Liver (tissue), 9 donors: ENCODE results near the gene CCDC83. TPM values are rescaled to one million over a fixed set of nuclear protein-coding genes. Genes with fewer than 3 reads are reported as not detected.

Source experiments
- DNase-seq: peaks from one replicate; pipeline ENCODE4 v3.0.0-alpha.2; 2017; ENCODE audit warnings: low spot score
- H3K27ac ChIP-seq, 2 donors: one replicate each; pipeline ENCODE4 v1.7.0; 2013; ENCODE audit warnings: inconsistent platforms in 2 of 2, low read length in 2 of 2, control low read depth in 1 of 2, low read depth in 1 of 2, mild to moderate bottlenecking in 1 of 2
- H3K27me3 ChIP-seq, 4 donors: one replicate each; pipeline versions ENCODE4 v1.6.1 to v1.7.0; 2013; ENCODE audit warnings: low read length in 3 of 4, inconsistent platforms in 1 of 4, mild to moderate bottlenecking in 1 of 4, moderate library complexity in 1 of 4; ENCODE audit not compliant: control insufficient read depth in 4 of 4, insufficient read depth in 4 of 4
- H3K36me3 ChIP-seq, 4 donors: one replicate each; pipeline versions ENCODE4 v1.6.1 to v1.7.0; 2013; ENCODE audit warnings: low read length in 3 of 4, mild to moderate bottlenecking in 3 of 4, low read depth in 1 of 4, moderate library complexity in 1 of 4; ENCODE audit not compliant: control insufficient read depth in 4 of 4, insufficient read depth in 3 of 4
- H3K4me1 ChIP-seq, 4 donors: one replicate each; pipeline versions ENCODE4 v1.6.1 to v1.7.0; 2013; ENCODE audit warnings: low read length in 3 of 4, mild to moderate bottlenecking in 3 of 4, moderate library complexity in 1 of 4; ENCODE audit not compliant: control insufficient read depth in 4 of 4, insufficient read depth in 4 of 4
- H3K4me3 ChIP-seq, 3 donors: one replicate each; pipeline versions ENCODE4 v1.6.1 to v1.7.0; 2013; ENCODE audit warnings: low read length in 3 of 3, control low read depth in 1 of 3, low read depth in 1 of 3, mild to moderate bottlenecking in 1 of 3
- H3K9ac ChIP-seq, 2 donors: one replicate each; pipeline ENCODE4 v1.7.0; 2013; ENCODE audit warnings: low read length in 2 of 2, mild to moderate bottlenecking in 2 of 2, moderate library complexity in 2 of 2, control low read depth in 1 of 2, low read depth in 1 of 2
- H3K9me3 ChIP-seq, 4 donors: one replicate each; pipeline versions ENCODE4 v1.6.1 to v1.7.0; 2013; ENCODE audit warnings: low read length in 3 of 4; ENCODE audit not compliant: control insufficient read depth in 4 of 4
- EGR1 ChIP-seq, 2 donors: IDR thresholded peaks; 2 replicates each; pipeline ENCODE4 v1.6.1; 2016 to 2018; ENCODE audit warnings: antibody characterized with exemption in 2 of 2, low read depth in 2 of 2
- FOXA2 ChIP-seq: IDR thresholded peaks from 2 replicates; pipeline ENCODE4 v1.6.1; 2016; ENCODE audit warnings: antibody characterized with exemption
- GABPA ChIP-seq, 2 donors: IDR thresholded peaks in 1 of 2; conservative IDR thresholded peaks in 1 of 2; 2 replicates each; pipeline ENCODE4 v1.6.1; 2016; ENCODE audit warnings: antibody characterized with exemption in 2 of 2, mild to moderate bottlenecking in 1 of 2, moderate library complexity in 1 of 2
- JUND ChIP-seq, 2 donors: IDR thresholded peaks; 2 replicates each; pipeline ENCODE4 v1.6.1; 2016; ENCODE audit warnings: antibody characterized with exemption in 2 of 2
- MAX ChIP-seq: IDR thresholded peaks from 2 replicates; pipeline ENCODE4 v1.6.1; 2016; ENCODE audit warnings: antibody characterized with exemption
- NR2F2 ChIP-seq: IDR thresholded peaks from 2 replicates; pipeline ENCODE4 v1.6.1; 2016; ENCODE audit warnings: antibody characterized with exemption
- REST ChIP-seq: IDR thresholded peaks from 2 replicates; pipeline ENCODE4 v1.6.1; 2016; ENCODE audit warnings: antibody characterized with exemption, mild to moderate bottlenecking
- RXRA ChIP-seq, 2 donors: IDR thresholded peaks; 2 replicates each; pipeline ENCODE4 v1.6.1; 2017 to 2018; ENCODE audit warnings: antibody characterized with exemption in 2 of 2, mild to moderate bottlenecking in 1 of 2
- SP1 ChIP-seq: IDR thresholded peaks from 2 replicates; pipeline ENCODE4 v1.6.1; 2018; ENCODE audit warnings: antibody characterized with exemption, mild to moderate bottlenecking
- YY1 ChIP-seq: IDR thresholded peaks from 2 replicates; pipeline ENCODE4 v1.6.1; 2016; ENCODE audit warnings: antibody characterized with exemption, mild to moderate bottlenecking
- polyA plus RNA-seq, 2 donors: library from polyadenylated mRNA; stranded (reverse) in 1 of 2; unstranded in 1 of 2; fragments of 200-250 nt in 1 of 2; fragments of >200 nt in 1 of 2; fragmentation: Nextera tagmentation in 1 of 2; extraction: Ambion mirVana in 1 of 2; gene quantifications; one replicate each; pipeline versions ENCODE4 v1.2.1 to v1.2.3, GENCODE V29; 2013 to 2015
- total RNA-seq, 2 donors: library from RNA; depleted of rRNA; stranded (reverse); fragments of >200 nt; gene quantifications; one replicate each; pipeline ENCODE4 v1.2.3, GENCODE V29; 2014
- TF ChIP-seq, protein P1 (sequence below): fragments of 150-350 bp; IDR thresholded peaks from 2 replicates; pipeline ENCODE4 v1.5.1; 2017; ENCODE audit warnings: improper control_type of control experiment, low read depth, low read length; ENCODE audit not compliant: missing input control
- TF ChIP-seq, protein P2 (sequence below): IDR thresholded peaks from 2 replicates; pipeline ENCODE4 v1.6.1; 2016; ENCODE audit warnings: antibody characterized with exemption
- donor health status: healthy.
- donor health status: healthy.
- donor health status: healthy.
- donor health status: healthy.
- donor health status: healthy.

The CCDC83 gene
- total and polyA plus RNA-seq, 4 donors, result not detected

DNA sequence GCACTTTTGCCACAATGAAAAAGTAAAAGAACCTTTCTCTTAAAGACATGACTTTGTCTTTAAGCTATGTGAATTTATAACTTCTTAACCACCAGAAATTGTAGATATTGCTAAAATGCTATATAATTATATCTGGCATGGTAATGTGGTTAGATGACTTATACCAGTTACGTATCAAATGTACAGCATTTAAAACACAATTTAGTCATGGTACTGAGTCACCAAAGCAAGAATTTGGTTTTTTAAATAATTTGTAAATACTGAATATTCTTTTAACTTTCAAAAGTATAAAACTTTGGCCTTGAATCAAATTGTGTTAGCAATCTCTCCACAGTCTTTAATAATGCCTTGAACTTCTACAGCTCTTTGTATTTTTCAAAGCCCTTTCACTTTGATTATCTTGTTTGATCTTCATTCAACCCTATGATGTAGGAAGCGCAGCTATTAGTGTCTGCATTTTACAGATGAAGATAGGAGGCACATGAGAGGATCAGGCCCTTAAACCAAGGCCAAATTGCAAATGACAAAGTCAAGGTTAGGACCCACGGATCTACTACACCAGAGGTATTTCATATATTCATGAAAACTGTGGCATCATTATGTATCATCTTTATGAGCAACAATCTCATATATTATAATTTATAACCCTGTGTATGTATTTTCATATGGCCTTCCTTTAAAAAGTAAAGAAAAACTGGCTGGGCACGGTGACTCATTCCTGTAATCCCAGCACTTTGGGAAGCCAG, 39.8 kb upstream of the CCDC83 start (continued):
- TF ChIP-seq, protein P1, sequence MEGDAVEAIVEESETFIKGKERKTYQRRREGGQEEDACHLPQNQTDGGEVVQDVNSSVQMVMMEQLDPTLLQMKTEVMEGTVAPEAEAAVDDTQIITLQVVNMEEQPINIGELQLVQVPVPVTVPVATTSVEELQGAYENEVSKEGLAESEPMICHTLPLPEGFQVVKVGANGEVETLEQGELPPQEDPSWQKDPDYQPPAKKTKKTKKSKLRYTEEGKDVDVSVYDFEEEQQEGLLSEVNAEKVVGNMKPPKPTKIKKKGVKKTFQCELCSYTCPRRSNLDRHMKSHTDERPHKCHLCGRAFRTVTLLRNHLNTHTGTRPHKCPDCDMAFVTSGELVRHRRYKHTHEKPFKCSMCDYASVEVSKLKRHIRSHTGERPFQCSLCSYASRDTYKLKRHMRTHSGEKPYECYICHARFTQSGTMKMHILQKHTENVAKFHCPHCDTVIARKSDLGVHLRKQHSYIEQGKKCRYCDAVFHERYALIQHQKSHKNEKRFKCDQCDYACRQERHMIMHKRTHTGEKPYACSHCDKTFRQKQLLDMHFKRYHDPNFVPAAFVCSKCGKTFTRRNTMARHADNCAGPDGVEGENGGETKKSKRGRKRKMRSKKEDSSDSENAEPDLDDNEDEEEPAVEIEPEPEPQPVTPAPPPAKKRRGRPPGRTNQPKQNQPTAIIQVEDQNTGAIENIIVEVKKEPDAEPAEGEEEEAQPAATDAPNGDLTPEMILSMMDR, result no peak
- TF ChIP-seq EGR1 (IDR thresholded peaks at IDR 0.05; ENCODE audit: low read depth in 2 of 2) (no peak), JUND (IDR thresholded peaks at IDR 0.05) (no peak)

- no peak overlapping the region for H3K4me3 ChIP-seq
- H3K36me3 ChIP-seq, result no peaks in the 10 kb centered on the region
- DNase-seq, result no peak
- no peak overlapping the region for H3K27ac ChIP-seq
- no peak overlapping the region for H3K9ac ChIP-seq
- H3K9me3 ChIP-seq, result no peaks in the 10 kb centered on the region
- TF ChIP-seq GABPA (IDR thresholded peaks at IDR 0.05 in 1 of 2, conservative IDR thresholded peaks at IDR 0.05 in 1 of 2), result no peak
- no peak for TF ChIP-seq JUND (IDR thresholded peaks at IDR 0.05)
- TF ChIP-seq NR2F2, result no peak
- TF ChIP-seq, protein P1, result no peak
- TF ChIP-seq, protein P2, sequence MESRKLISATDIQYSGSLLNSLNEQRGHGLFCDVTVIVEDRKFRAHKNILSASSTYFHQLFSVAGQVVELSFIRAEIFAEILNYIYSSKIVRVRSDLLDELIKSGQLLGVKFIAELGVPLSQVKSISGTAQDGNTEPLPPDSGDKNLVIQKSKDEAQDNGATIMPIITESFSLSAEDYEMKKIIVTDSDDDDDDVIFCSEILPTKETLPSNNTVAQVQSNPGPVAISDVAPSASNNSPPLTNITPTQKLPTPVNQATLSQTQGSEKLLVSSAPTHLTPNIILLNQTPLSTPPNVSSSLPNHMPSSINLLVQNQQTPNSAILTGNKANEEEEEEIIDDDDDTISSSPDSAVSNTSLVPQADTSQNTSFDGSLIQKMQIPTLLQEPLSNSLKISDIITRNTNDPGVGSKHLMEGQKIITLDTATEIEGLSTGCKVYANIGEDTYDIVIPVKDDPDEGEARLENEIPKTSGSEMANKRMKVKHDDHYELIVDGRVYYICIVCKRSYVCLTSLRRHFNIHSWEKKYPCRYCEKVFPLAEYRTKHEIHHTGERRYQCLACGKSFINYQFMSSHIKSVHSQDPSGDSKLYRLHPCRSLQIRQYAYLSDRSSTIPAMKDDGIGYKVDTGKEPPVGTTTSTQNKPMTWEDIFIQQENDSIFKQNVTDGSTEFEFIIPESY, result no peak
- TF ChIP-seq RXRA (IDR thresholded peaks at IDR 0.05), result no peak
- TF ChIP-seq FOXA2, result no peak
- no peak for TF ChIP-seq YY1
- no peak for TF ChIP-seq REST
- TF ChIP-seq MAX, result no peak
- no peak for TF ChIP-seq SP1
- peaks cover 0 to 4% (median 0%) of the 10 kb centered on the region in 4 donors for H3K27me3 ChIP-seq
- H3K4me1 ChIP-seq, result no peaks in the 10 kb centered on the region
Measured at GRCh38 chr11:85819441-85819840, 35.7 kb upstream of the CCDC83 start.
